ENCODE measurements around the gene OR1F1.
"Not testable (repeated sequence)": the region's sequence is repeated elsewhere in the genome, so short reads cannot be mapped to it uniquely, and the experiment has no call there.

The OR1F1 gene

DNA sequence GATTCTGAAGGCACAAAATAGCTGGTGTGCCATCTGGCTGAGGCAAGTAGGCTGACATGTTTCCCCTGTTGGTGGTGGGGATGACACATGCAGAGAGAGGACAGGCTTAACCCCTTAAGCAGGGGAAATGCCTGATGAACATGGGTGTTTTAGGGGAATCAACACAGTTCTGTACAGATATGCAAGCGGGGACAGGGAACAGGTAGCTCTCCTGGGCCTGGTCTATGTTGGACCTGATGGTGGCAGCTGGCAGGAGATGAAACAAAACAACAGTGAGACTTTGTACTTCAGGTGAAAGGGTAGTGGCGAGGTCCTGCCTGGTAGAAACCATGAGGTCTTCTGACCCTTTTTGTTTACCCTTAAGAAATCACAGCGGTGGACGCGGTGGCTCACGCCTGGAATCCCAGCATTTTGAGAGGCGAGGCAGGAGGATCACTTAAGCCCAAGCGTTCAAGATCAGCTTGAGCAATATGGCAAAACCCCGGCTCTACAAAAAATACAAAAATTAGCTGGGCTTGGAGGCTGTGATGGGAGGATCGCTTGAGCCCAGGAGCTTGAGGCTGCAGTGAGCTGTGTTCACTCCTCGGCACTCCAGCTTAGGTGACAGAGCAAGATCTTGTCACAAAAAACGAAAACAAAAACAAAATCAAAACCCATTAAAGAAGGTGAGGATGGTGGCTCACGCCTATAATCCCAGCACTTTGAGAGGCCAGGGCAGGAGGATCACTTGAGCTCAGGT, 10.5 kb downstream of the OR1F1 start:
- no peak for DNase-seq (ENCODE audit: low read depth)

- DNase-seq (ENCODE audit: low read depth) = no peak
Observed at GRCh38 chr16:3202903-3203539, 15.0 kb downstream of the OR1F1 start.

- DNase-seq (ENCODE audit: low read depth) = not testable (repeated sequence)
Observed at GRCh38 chr16:3205939-3206338, 17.9 kb downstream of the OR1F1 start.

DNA sequence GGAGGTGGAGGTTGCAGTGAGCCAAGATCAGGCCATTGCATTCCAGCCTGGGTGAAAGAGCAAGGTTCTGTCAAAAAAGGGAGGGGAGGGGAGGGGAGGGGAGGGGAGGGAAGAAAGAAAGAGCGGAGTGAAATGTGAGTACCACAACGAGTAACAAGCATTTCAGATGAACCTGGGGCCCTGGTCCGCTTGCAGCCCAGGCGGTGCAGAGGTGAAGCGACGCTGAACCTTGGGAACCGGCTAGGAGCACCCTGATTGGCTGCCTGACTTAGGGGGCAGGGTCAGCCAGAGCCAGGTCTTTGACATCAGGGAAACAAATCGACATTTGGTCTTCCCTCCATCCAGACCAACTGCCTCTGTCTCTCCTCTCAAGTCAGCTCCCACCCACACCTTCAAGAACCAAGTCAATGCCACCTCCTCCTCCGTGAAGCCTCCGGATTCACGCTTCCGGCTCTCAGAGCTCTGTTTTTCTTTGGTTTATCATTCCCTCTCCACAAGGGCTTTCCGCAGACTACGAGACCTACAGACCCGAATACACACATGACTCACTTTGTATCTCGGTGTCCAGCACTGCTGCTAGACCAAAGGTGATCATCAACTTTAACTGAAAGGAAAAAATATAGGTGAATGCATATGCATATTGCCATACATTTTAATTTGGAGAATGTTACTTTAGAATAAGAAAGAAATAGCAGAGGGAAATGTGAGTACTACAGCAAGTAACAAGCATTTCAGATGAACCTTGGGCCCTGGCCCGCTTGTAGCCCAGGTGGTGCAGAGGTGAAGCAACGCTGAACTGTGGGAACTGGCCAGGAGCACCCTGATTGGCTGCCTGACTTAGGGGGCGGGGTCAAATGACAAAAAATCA, 19.3 kb downstream of the OR1F1 start:
- no peak for DNase-seq (ENCODE audit: low read depth)

GRCh38 chr16:3212006-3212405, 24.0 kb downstream of the OR1F1 start:
- DNase-seq (ENCODE audit: low read depth) = no peak

- no peak for DNase-seq (ENCODE audit: low read depth)
Observed at GRCh38 chr16:3212567-3212966, 24.6 kb downstream of the OR1F1 start.

- no peak for DNase-seq (ENCODE audit: low read depth)
Observed at GRCh38 chr16:3214904-3215600, 27.0 kb downstream of the OR1F1 start.

DNA sequence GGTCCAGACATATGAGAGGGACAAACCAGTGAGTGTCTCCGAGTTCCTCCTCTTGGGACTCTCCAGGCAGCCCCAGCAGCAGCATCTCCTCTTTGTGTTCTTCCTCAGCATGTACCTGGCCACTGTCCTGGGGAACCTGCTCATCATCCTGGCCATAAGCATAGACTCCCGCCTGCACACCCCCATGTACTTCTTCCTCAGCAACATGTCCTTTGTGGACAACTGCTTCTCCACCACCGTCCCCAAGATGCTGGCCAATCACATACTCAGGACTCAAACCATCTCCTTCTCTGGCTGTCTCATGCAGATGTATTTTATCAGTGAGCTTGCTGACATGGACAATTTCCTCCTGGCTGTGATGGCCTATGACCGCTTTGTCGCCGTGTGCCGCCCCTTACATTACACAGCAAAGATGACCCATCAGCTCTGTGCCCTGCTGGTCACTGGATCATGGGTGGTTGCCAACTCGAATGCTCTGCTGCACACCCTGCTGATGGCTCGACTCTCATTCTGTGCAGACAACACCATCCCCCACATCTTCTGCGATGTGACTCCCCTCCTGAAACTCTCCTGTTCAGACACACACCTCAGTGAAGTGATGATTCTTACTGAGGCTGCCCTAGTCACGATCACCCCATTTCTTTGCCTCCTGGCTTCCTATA, 27.7 kb downstream of the OR1F1 start:
- no peak for DNase-seq (ENCODE audit: low read depth)

DNA sequence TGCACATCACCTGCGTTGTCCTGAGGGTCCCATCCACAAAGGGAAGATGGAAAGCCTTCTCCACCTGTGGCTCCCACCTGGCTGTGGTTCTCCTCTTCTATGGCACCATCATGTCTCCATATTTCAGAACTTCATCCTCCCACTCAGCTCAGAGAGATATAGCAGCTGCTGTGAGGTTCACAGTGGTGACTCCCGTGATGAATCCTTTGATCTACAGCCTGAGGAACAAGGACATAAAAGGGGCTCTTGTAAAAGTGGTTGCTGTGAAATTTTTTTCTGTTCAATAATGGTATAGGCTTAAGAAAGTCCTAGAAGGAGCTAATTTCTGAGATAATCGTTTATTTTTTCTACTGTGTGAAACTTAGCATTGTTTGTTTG, 28.2 kb downstream of the OR1F1 start:
- DNase-seq (ENCODE audit: low read depth) = no peak

- DNase-seq (ENCODE audit: low read depth) = no peak
Observed at GRCh38 chr16:3220839-3221238, 32.8 kb downstream of the OR1F1 start.

GRCh38 chr16:3223913-3224515, 36.0 kb downstream of the OR1F1 start:
- no peak for DNase-seq (ENCODE audit: low read depth)

DNA sequence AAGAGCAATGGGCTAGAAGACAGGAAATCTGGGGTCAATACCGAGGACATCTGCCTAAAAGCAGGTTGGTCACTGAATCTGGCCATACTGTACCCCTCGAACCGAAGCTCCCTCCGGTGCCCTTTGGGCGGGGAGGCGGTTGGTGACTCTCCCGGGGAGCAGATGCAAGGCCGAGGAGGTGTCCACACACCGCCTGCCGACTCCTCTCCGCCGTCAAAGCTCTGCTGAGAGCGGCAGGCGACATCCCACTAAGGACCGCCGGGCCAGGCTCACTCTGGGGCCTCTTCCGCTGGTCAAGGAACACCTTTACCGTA, 46.5 kb downstream of the OR1F1 start:
- no peak for DNase-seq (ENCODE audit: low read depth)

DNA sequence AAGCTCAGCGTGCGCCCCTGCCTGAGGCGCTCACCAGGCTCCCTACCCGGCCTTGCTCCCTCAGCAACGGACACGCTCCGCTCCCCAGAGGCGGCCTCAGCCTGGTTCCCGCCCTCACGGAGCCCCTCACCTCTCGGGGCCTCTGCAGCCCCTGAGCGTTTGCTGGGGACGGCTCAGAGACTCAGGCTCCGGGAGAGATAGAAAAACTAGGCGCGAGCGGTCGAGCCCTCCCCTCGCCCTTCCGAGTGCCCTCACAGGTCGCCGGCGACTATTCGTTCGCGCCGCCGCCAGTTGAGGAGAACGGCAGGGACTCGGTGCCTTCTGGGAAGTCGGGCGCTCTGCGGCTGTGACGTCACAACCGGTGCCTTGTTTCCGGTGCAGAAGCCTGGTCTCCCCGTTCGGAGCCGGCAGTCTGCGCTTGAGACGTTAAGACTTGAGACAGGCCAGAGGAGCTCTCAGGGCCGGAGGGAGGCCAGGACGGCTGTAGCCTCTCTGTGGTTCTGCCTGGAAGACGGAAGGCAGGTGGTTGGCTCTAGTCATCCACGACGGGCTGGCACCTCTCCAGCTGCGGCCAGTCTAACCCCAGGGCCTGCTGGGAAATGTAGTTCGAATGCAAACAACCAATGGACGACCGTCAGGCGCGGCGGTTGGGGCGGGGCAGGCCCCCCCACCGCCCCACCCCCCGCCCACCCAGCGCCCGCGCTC, 47.0 kb downstream of the OR1F1 start, which contains the start of gene ZNF200:
Gene ZNF200 (minus strand): TSS at position 302 of the 705 bp plus-strand sequence. CDS start 1,403 bp downstream, outside the sequence.
- peak; percentile 92 for DNase-seq (ENCODE audit: low read depth)

DNA sequence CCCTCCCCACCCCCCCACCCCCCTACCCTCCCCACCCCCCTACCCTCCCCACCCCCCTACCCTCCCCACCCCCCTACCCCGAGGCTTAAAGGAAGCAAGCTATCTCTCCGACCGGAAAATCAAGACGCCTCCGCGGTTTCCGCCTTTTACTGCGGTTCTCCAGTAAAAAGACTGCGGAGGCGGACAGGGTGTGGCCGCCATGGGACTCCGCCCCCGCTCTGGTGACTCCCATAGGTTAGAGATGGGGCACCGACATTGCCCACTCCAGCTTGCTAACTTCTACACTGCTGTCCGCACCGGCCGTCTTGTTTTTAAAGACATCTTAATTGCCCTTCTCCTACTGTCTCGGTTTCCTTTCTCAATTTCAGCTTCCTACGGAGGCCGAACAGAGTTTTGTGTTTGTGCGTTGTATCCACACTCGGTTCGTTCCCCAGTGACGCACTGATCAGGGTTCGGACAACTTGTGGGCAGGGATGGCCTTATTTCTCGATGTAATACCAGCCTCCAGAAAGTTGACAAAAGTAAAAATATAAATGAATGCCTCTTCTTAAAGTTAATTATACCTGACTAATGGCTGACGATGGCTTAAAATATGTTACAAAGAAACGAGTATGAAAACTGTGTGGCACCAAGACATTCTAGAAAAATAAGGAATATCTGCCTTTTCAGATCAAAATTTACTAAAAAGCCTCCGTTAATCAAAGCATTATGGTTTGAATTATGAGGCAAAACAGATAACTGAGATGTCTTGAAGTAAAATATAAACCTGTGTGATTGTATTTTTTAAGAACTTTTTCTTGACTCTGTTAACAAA, 48.1 kb downstream of the OR1F1 start:
- DNase-seq (ENCODE audit: low read depth) = no peak

GRCh38 chr16:3241761-3242160, 53.8 kb downstream of the OR1F1 start:
- no peak for DNase-seq (ENCODE audit: low read depth)

DNA sequence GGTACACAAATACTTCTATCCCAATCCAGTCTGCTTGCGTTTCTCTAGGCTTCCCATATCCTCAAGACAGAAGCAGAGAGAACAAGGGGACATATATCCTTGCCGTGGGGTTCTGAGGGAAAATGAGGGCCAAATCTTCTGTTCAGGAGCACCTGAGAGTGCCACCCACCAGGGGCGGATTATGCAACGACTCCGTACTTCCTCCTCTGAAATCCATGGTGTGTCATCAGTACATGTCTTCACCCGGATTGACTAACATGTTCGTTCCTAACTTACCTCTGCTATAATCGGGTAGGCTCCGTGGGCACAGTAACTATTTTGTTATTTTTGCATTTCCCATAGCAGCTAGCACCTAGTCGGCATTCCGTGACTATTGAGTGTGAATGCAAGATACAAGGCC, 54.7 kb downstream of the OR1F1 start:
- DNase-seq (ENCODE audit: low read depth) = no peak

DNA sequence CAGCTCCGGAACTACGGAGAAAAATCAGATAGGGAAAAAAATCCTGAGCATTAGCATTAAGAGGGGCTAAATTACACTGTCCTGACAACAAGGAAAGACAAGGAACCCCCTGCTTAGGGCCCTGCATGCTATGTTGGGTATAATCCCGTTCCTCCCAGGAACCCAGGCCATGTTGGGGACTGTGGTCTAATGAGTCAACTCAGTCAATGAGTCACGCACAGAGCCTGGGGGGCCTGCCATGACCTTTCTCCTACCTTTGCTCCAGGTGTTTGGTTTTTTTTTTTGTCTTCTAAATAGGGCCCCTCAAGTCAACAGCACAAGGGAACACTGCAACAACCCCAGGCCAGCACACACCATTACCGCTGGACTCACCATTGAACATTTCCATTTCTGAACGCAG, 55.9 kb downstream of the OR1F1 start:
- DNase-seq (ENCODE audit: low read depth) = no peak

DNA sequence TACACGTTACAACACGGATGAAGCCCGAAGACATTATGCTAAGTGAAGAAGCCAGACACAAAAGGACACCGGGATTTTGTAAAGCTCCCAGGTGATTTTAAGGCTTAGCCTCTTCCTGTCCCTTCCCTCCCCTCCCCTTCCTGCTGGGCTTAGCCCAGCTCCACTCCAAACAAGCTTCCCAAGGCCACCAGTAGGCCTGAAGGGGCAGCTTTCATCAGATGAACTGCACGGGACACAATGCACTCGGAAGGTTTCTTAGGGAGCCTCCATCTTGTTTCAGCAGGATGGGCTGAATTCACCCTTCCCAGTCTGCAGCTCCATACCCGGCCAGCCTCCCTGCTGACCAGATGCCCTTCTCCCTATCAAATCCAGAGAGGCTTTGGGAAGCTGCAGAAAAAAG, 58.0 kb downstream of the OR1F1 start:
- no peak for DNase-seq (ENCODE audit: low read depth)

- no peak for DNase-seq (ENCODE audit: low read depth)
Observed at GRCh38 chr16:3246876-3247275, 58.9 kb downstream of the OR1F1 start.

GRCh38 chr16:3248596-3248995, 60.6 kb downstream of the OR1F1 start:
- no peak for DNase-seq (ENCODE audit: low read depth)

Data from activated T-cell treated with anti-CD3 and anti-CD28 coated beads for 48 hours (primary cell).